Gastrocnemius medialis (tissue), 4 donors: ENCODE measurements around the gene GUSB. TPM values are rescaled to one million over a fixed set of nuclear protein-coding genes. Genes with fewer than 3 reads are reported as not detected.
"Not testable (repeated sequence)": the region's sequence is repeated elsewhere in the genome, so short reads cannot be mapped to it uniquely, and the experiment has no call there.

Source experiments
- ATAC-seq, 2 donors: fragments of 150-250 bp; one replicate each; pipeline ENCODE4 v1.9.1; 2016
- DNase-seq, 2 donors: peaks; one replicate each; pipeline ENCODE4 v3.0.0-alpha.2; 2019
- H3K27ac ChIP-seq, 4 donors: fragments of 200-600 bp; sonication (generic); 1 replicate in 1 of 4; 2 replicates in 3 of 4; pipeline ENCODE4 v1.5.1; 2016 to 2018; ENCODE audit warnings: mild to moderate bottlenecking in 2 of 4, moderate library complexity in 1 of 4
- H3K27me3 ChIP-seq, 3 donors: fragments of 200-600 bp; sonication (generic) in 2 of 3; 1 replicate in 1 of 3; 2 replicates in 2 of 3; pipeline versions ENCODE4 v1.5.1 to v1.6.0; 2016 to 2019; ENCODE audit warnings: mild to moderate bottlenecking in 1 of 3, moderate library complexity in 1 of 3
- H3K36me3 ChIP-seq, 2 donors: fragments of 200-600 bp; sonication (generic) in 1 of 2; one replicate each; pipeline ENCODE4 v1.5.1; 2017 to 2018
- H3K4me1 ChIP-seq, 2 donors: fragments of 200-600 bp; sonication (generic) in 1 of 2; one replicate each; pipeline ENCODE4 v1.5.1; 2016 to 2017; ENCODE audit warnings: mild to moderate bottlenecking in 2 of 2
- H3K4me3 ChIP-seq, 4 donors: fragments of 200-600 bp; sonication (generic) in 3 of 4; 1 replicate in 1 of 4; 2 replicates in 3 of 4; pipeline ENCODE4 v1.5.1; 2016 to 2019; ENCODE audit warnings: mild to moderate bottlenecking in 2 of 4
- H3K9me3 ChIP-seq, 3 donors: fragments of 200-600 bp; sonication (generic) in 2 of 3; 1 replicate in 1 of 3; 2 replicates in 2 of 3; pipeline ENCODE4 v1.5.1; 2016 to 2019
- CTCF ChIP-seq, 5 experiments: fragments of 450-650 bp in 3 of 5; fragments of 200-600 bp in 2 of 5; sonication (generic) in 2 of 5; IDR thresholded peaks in 4 of 5; conservative IDR thresholded peaks in 1 of 5; 1 replicate in 4 of 5; 2 replicates in 1 of 5; pipeline ENCODE4 v1.5.1; 2016 to 2019; ENCODE audit warnings: antibody characterized with exemption in 5 of 5, mild to moderate bottlenecking in 3 of 5, moderate library complexity in 3 of 5
- POLR2A ChIP-seq, 2 donors: fragments of 450-650 bp; IDR thresholded peaks; one replicate each; pipeline ENCODE4 v1.6.1; 2017; ENCODE audit warnings: antibody characterized with exemption in 2 of 2, mild to moderate bottlenecking in 2 of 2, moderate library complexity in 2 of 2
- in situ Hi-C, 4 donors: fragments of 200-750 bp; cut with MboI; loops; one replicate each; pipeline versions ENCODE4 v1.15.0 to v1.8.0; 2017; ENCODE audit warnings: low sequenced_read_pairs in 4 of 4
- intact Hi-C: fragments of 100-400 bp; cut with DNase I; formaldehyde crosslinking; loops from one replicate; pipeline ENCODE4 v1.15.1; 2023; ENCODE audit warnings: low total_unique reads
- total RNA-seq, 4 donors: library from RNA; depleted of rRNA; stranded (reverse); fragments of >200 nt; gene quantifications; one replicate each; pipeline versions ENCODE4 v1.1.0 to v1.2.3, GENCODE V29; 2016

Gene GUSB
- total RNA-seq, 4 donors from 2014 or later = 2.4 to 7.1 (median 5.8) TPM

GRCh38 chr7:65989694-65990080 lies 7.7 kb upstream of the GUSB start:
- H3K4me1 ChIP-seq = no peaks in the 10 kb centered on the region
- no peak for TF ChIP-seq CTCF (IDR thresholded peaks at IDR 0.05 in 4 of 5, conservative IDR thresholded peaks at IDR 0.05 in 1 of 5)
- TF ChIP-seq POLR2A (IDR thresholded peaks at IDR 0.05) = no peak
- no peaks in the 10 kb centered on the region for H3K9me3 ChIP-seq
- DNase-seq (no peak), ATAC-seq (no peak)
- no peaks in the 10 kb centered on the region for H3K27me3 ChIP-seq
- H3K27ac ChIP-seq = no peak overlapping the region
- in situ Hi-C loops = loop anchor here in 3 of 4 donors (25.0 kb wide), 1 partner anchor 252 kb away; no protein-coding TSS in a partner anchor
- no peak overlapping the region for H3K4me3 ChIP-seq
- H3K36me3 ChIP-seq = no peaks in the 10 kb centered on the region
- intact Hi-C loops = no loop called here

GRCh38 chr7:65988503-65988902 lies 6.5 kb upstream of the GUSB start:
- intact Hi-C loops, ATAC-seq: not testable (repeated sequence)

GRCh38 chr7:65988084-65988483 lies 6.1 kb upstream of the GUSB start:
- Histone ChIP-seq H3K27me3 (no peaks in the 10 kb centered on the region), H3K4me1 (no peaks in the 10 kb centered on the region), H3K9me3 (no peaks in the 10 kb centered on the region), H3K4me3 (no peak overlapping the region), H3K36me3 (no peaks in the 10 kb centered on the region), H3K27ac (no peak overlapping the region)
- intact Hi-C loops = no loop called here
- ATAC-seq (no peak), DNase-seq (no peak)
- in situ Hi-C loops = loop anchor here in 3 of 4 donors (25.0 kb wide), 1 partner anchor 251 kb away; no protein-coding TSS in a partner anchor
- TF ChIP-seq CTCF (IDR thresholded peaks at IDR 0.05 in 4 of 5, conservative IDR thresholded peaks at IDR 0.05 in 1 of 5) = no peak
- TF ChIP-seq POLR2A (IDR thresholded peaks at IDR 0.05) = no peak

More at GRCh38 chr7:65988503-65988902, 6.5 kb upstream of the GUSB start:
- H3K4me1 ChIP-seq, H3K9me3 ChIP-seq, DNase-seq, H3K27me3 ChIP-seq, H3K4me3 ChIP-seq, H3K27ac ChIP-seq, H3K36me3 ChIP-seq: not testable (repeated sequence)
- in situ Hi-C loops = loop anchor here in 3 of 4 donors (25.0 kb wide), 1 partner anchor 251 kb away; no protein-coding TSS in a partner anchor

GRCh38 chr7:65983965-65984658 lies 2.1 kb upstream of the GUSB start:
- H3K9me3 ChIP-seq = no peaks in the 10 kb centered on the region
- no peak overlapping the region for H3K4me3 ChIP-seq
- H3K27ac ChIP-seq = no peak overlapping the region
- H3K27me3 ChIP-seq = no peaks in the 10 kb centered on the region
- peaks cover 0 to 9% of the 10 kb centered on the region in 2 donors for H3K36me3 ChIP-seq
- ATAC-seq = no peak
- intact Hi-C loops = loop anchor here (2.0 to 5.0 kb wide), 2 partner anchors 111 to 232 kb away; partner anchors contain the start of gene VKORC1L1
- TF ChIP-seq CTCF (IDR thresholded peaks at IDR 0.05 in 4 of 5, conservative IDR thresholded peaks at IDR 0.05 in 1 of 5) (no peak), POLR2A (IDR thresholded peaks at IDR 0.05) (no peak)
- in situ Hi-C loops = loop anchor here in 3 of 4 donors (25.0 kb wide), 1 partner anchor 247 kb away; no protein-coding TSS in a partner anchor
- H3K4me1 ChIP-seq = peaks cover 15 to 19% of the 10 kb centered on the region in 2 donors
- no peak for DNase-seq

- in situ Hi-C loops = loop anchor here in 3 of 4 donors (25.0 kb wide), 1 partner anchor 243 kb away; no protein-coding TSS in a partner anchor
- TF ChIP-seq CTCF (IDR thresholded peaks at IDR 0.05 in 4 of 5, conservative IDR thresholded peaks at IDR 0.05 in 1 of 5) (no peak), POLR2A (IDR thresholded peaks at IDR 0.05) (peak in 1 of 2 donors; percentile 18)
- Histone ChIP-seq H3K4me1 (peaks cover 15 to 19% of the 10 kb centered on the region in 2 donors), H3K36me3 (peaks cover 0 to 15% of the 10 kb centered on the region in 2 donors), H3K4me3 (peak overlapping the region; percentile 89 to 98 (median 92)), H3K27me3 (no peaks in the 10 kb centered on the region), H3K27ac (peak overlapping the region; percentile 78 to 84 (median 82)), H3K9me3 (no peaks in the 10 kb centered on the region)
- DNase-seq (peak; percentile 18 to 50), ATAC-seq (peak; percentile 20 to 35)
- intact Hi-C loops = loop anchor here (5.0 kb wide), 1 partner anchor 228 kb away; no protein-coding TSS in a partner anchor
Measured at GRCh38 chr7:65980478-65981250, 1.3 kb downstream of the GUSB start.
